Measurements from ENCODE around the gene DGKG. TPM values are rescaled to one million over a fixed set of nuclear protein-coding genes. Genes with fewer than 3 reads are reported as not detected.

Gene DGKG
- total and polyA plus RNA-seq, 10 of the 15 experiments (the other 5 are each of a cell fraction or from before 2014, with no cell fraction given) = 0.39 to 6.2 (median 4.7) TPM

DNA sequence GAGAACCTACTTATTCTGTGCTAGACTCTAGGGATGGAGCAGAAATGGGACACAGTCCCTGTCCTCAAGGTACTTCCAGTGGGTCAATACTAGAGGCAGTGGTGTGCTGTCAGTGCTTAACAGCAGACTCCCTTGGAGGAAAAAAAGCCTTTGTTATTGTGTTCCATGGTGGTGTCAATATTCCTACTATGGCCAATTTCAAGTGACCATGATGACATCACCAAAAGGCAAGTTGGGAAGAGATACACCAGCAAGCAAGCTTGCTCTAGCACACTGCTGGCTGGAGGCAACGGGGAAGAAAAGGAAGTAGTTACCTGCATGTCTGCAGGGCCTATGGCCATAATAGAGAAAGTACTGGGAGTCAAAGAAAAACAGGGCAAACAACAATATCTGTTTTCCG lies 163.6 kb downstream of the DGKG start:
- intact Hi-C loops (cut with micrococcal nuclease; ENCODE audit: unreplicated experiment) = no loop called here
- BruUV-seq (replicated peaks) = no TSS peak
- Histone ChIP-seq H3K27me3 (replicated peaks in 1 of 2; ENCODE audit: control insufficient read depth in 2 of 2, insufficient read depth in 2 of 2, low read length in 1 of 2) (peaks cover 0 to 10% of the 10 kb centered on the region in 2 experiments; a peak in 2 of 4 replicates), H3K27ac (ENCODE audit: control insufficient read depth, insufficient read depth) (no peak overlapping the region), H2AFZ (ENCODE audit: control insufficient read depth, low read depth, low read length) (no peak overlapping the region), H3K4me1 (ENCODE audit: control insufficient read depth, insufficient read depth, low read length) (no peaks in the 10 kb centered on the region; the same call in 1 of the 2 replicates), H3K4me3 (no peak overlapping the region), H3K36me3 (ENCODE audit: control insufficient read depth in 2 of 2, insufficient read depth in 2 of 2, low read length in 1 of 2) (no peaks in the 10 kb centered on the region), H3K9ac (ENCODE audit: control insufficient read depth, insufficient read depth, low read length) (no peak overlapping the region), H3K79me2 (ENCODE audit: control insufficient read depth, insufficient read depth, low read length) (no peaks in the 10 kb centered on the region), H3K4me2 (ENCODE audit: control insufficient read depth, insufficient read depth) (no peak overlapping the region), H4K20me1 (ENCODE audit: control insufficient read depth, insufficient read depth) (no peaks in the 10 kb centered on the region), H3K9me3 (replicated peaks; ENCODE audit: control insufficient read depth, insufficient read depth, low read length) (no peaks in the 10 kb centered on the region)
- ChIA-PET SMC1A (ENCODE audit: uncharacterized antibody, unreplicated experiment) (no interaction called here), CTCF (interaction anchor here (1.1 kb wide), 1 partner anchor 14 kb away, joined by 3 read pairs; no protein-coding TSS in a partner anchor), POLR2A (no interaction called here), RAD21 (ENCODE audit: unreplicated experiment) (no interaction called here)
- FAIRE-seq (no peak), DNase-seq (ENCODE audit: low read depth, low spot score) (no peak), ATAC-seq (no peak)
- in situ Hi-C loops (cut with MboI) = no loop called here
- WGBS (ENCODE audit: insufficient coverage, insufficient replicate concordance, low lambda C conversion rate, missing lambda C conversion rate) = 92% methylated on average over 2 of the region's 2 CpGs
- TF ChIP-seq TARDBP (IDR thresholded peaks at IDR 0.05; ENCODE audit: borderline replicate concordance) (no peak), SP1 (IDR thresholded peaks at IDR 0.05; ENCODE audit: low read depth, low read length) (no peak), ATF7 (IDR thresholded peaks at IDR 0.05; ENCODE audit: low read depth) (no peak), HDGF (IDR thresholded peaks at IDR 0.05) (no peak), YBX1 (IDR thresholded peaks at IDR 0.05) (no peak), MTA3 (IDR thresholded peaks at IDR 0.05; ENCODE audit: borderline replicate concordance, low read length) (no peak), ETV6 (conservative IDR thresholded peaks at IDR 0.05 in 1 of 2, IDR thresholded peaks at IDR 0.05 in 1 of 2; ENCODE audit: borderline replicate concordance in 1 of 2, low read depth in 1 of 2) (no peak), SMARCA5 (IDR thresholded peaks at IDR 0.05) (no peak), ESRRA (IDR thresholded peaks at IDR 0.05; ENCODE audit: low read length) (no peak), RELA (IDR thresholded peaks at IDR 0.05; ENCODE audit: borderline replicate concordance, partially characterized antibody) (no peak)
- TF ChIP-seq, protein P1, sequence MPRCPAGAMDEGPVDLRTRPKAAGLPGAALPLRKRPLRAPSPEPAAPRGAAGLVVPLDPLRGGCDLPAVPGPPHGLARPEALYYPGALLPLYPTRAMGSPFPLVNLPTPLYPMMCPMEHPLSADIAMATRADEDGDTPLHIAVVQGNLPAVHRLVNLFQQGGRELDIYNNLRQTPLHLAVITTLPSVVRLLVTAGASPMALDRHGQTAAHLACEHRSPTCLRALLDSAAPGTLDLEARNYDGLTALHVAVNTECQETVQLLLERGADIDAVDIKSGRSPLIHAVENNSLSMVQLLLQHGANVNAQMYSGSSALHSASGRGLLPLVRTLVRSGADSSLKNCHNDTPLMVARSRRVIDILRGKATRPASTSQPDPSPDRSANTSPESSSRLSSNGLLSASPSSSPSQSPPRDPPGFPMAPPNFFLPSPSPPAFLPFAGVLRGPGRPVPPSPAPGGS (IDR thresholded peaks at IDR 0.05; ENCODE audit: borderline replicate concordance, insufficient read depth, low read depth, low read length, poor library complexity, severe bottlenecking) = no peak
- TF ChIP-seq, protein P2, sequence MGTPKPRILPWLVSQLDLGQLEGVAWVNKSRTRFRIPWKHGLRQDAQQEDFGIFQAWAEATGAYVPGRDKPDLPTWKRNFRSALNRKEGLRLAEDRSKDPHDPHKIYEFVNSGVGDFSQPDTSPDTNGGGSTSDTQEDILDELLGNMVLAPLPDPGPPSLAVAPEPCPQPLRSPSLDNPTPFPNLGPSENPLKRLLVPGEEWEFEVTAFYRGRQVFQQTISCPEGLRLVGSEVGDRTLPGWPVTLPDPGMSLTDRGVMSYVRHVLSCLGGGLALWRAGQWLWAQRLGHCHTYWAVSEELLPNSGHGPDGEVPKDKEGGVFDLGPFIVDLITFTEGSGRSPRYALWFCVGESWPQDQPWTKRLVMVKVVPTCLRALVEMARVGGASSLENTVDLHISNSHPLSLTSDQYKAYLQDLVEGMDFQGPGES (IDR thresholded peaks at IDR 0.05) = no peak
- TF ChIP-seq, protein P3, sequence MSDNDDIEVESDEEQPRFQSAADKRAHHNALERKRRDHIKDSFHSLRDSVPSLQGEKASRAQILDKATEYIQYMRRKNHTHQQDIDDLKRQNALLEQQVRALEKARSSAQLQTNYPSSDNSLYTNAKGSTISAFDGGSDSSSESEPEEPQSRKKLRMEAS (IDR thresholded peaks at IDR 0.05; ENCODE audit: low read depth, low read length) = no peak
- TF ChIP-seq, protein P4, sequence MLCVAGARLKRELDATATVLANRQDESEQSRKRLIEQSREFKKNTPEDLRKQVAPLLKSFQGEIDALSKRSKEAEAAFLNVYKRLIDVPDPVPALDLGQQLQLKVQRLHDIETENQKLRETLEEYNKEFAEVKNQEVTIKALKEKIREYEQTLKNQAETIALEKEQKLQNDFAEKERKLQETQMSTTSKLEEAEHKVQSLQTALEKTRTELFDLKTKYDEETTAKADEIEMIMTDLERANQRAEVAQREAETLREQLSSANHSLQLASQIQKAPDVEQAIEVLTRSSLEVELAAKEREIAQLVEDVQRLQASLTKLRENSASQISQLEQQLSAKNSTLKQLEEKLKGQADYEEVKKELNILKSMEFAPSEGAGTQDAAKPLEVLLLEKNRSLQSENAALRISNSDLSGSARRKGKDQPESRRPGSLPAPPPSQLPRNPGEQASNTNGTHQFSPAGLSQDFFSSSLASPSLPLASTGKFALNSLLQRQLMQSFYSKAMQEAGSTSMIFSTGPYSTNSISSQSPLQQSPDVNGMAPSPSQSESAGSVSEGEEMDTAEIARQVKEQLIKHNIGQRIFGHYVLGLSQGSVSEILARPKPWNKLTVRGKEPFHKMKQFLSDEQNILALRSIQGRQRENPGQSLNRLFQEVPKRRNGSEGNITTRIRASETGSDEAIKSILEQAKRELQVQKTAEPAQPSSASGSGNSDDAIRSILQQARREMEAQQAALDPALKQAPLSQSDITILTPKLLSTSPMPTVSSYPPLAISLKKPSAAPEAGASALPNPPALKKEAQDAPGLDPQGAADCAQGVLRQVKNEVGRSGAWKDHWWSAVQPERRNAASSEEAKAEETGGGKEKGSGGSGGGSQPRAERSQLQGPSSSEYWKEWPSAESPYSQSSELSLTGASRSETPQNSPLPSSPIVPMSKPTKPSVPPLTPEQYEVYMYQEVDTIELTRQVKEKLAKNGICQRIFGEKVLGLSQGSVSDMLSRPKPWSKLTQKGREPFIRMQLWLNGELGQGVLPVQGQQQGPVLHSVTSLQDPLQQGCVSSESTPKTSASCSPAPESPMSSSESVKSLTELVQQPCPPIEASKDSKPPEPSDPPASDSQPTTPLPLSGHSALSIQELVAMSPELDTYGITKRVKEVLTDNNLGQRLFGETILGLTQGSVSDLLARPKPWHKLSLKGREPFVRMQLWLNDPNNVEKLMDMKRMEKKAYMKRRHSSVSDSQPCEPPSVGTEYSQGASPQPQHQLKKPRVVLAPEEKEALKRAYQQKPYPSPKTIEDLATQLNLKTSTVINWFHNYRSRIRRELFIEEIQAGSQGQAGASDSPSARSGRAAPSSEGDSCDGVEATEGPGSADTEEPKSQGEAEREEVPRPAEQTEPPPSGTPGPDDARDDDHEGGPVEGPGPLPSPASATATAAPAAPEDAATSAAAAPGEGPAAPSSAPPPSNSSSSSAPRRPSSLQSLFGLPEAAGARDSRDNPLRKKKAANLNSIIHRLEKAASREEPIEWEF (IDR thresholded peaks at IDR 0.05; ENCODE audit: insufficient replicate concordance, low read depth, low read length) = no peak
